Osteoblast (primary cell): ENCODE measurements around the gene GRIN1. TPM values are rescaled to one million over a fixed set of nuclear protein-coding genes. Genes with fewer than 3 reads are reported as not detected.

ENCODE experiments used
- DNase-seq: peaks from one replicate; pipeline ENCODE4 v3.0.0; 2011; ENCODE audit warnings: low spot score, mixed read lengths; ENCODE audit not compliant: insufficient read length; ENCODE audit errors: missing footprints
- H2AFZ ChIP-seq: 2 replicates; pipeline ENCODE4 v1.6.0; 2011; ENCODE audit warnings: mild to moderate bottlenecking, low read length
- H3K27ac ChIP-seq: 2 replicates; pipeline ENCODE4 v1.5.1; 2011; ENCODE audit warnings: mild to moderate bottlenecking, low read depth, low read length, moderate library complexity
- H3K27me3 ChIP-seq: 2 replicates; pipeline ENCODE4 v1.6.0; 2012; ENCODE audit warnings: mild to moderate bottlenecking, control low read depth, inconsistent platforms, low read length, moderate library complexity; ENCODE audit not compliant: insufficient read depth
- H3K36me3 ChIP-seq: 2 replicates; pipeline ENCODE4 v1.5.1; 2011; ENCODE audit warnings: mild to moderate bottlenecking, low read length, control low read depth, moderate library complexity; ENCODE audit not compliant: insufficient read depth
- H3K4me1 ChIP-seq: 2 replicates; pipeline ENCODE4 v1.5.1; 2011; ENCODE audit warnings: mild to moderate bottlenecking, low read length, control low read depth, moderate library complexity; ENCODE audit not compliant: insufficient read depth
- H3K4me2 ChIP-seq: 2 replicates; pipeline ENCODE4 v1.6.0; 2011; ENCODE audit warnings: mild to moderate bottlenecking, low read length; ENCODE audit not compliant: insufficient read depth
- H3K4me3 ChIP-seq: fragments of 200-600 bp; sonication (generic); 3 replicates; pipeline ENCODE4 v1.5.1; 2012; ENCODE audit warnings: mild to moderate bottlenecking, low read length, inconsistent platforms; ENCODE audit not compliant: insufficient read depth
- H3K79me2 ChIP-seq: 2 replicates; pipeline ENCODE4 v1.6.0; 2012; ENCODE audit warnings: mild to moderate bottlenecking, low read length, control low read depth, inconsistent platforms; ENCODE audit not compliant: insufficient read depth
- H3K9me3 ChIP-seq: 2 replicates; pipeline ENCODE4 v1.5.1; 2011; ENCODE audit warnings: low read depth, low read length, control low read depth
- H4K20me1 ChIP-seq: 2 replicates; pipeline ENCODE4 v1.6.0; 2012; ENCODE audit warnings: mild to moderate bottlenecking, low read length, control low read depth; ENCODE audit not compliant: insufficient read depth
- total RNA-seq: library from RNA; depleted of rRNA; stranded (reverse); fragments of >200 nt; gene quantifications from 2 replicates; pipeline ENCODE4 v1.2.3, GENCODE V29; 2012
- TF ChIP-seq, protein P1 (sequence below): IDR thresholded peaks from 2 replicates; pipeline ENCODE4 v1.5.1; 2011; ENCODE audit warnings: mild to moderate bottlenecking, low read depth, low read length, moderate library complexity; ENCODE audit errors: extremely low read depth

Gene GRIN1
- total RNA-seq, 1 donor: not detected

DNA sequence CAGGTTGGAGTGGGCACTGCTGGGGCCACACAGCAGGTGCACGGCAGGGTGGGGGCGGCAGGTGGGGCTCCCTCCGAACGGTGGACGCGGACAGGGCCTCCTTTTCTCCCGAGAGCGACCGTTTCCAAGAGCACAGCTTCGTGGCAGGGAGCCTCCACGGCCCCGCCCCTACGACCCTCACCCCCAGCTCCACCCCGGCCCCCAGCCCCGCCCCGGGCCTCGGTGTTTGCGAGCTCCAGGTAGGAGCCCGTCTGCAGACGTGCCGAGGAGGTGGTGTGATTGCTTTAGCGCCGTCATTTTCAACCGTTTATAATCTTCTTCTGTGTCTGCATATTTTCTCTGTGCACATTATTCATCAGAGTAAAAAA, 8.8 kb downstream of the GRIN1 start:
- no peak overlapping the region for H3K4me2 ChIP-seq
- TF ChIP-seq, protein P1, sequence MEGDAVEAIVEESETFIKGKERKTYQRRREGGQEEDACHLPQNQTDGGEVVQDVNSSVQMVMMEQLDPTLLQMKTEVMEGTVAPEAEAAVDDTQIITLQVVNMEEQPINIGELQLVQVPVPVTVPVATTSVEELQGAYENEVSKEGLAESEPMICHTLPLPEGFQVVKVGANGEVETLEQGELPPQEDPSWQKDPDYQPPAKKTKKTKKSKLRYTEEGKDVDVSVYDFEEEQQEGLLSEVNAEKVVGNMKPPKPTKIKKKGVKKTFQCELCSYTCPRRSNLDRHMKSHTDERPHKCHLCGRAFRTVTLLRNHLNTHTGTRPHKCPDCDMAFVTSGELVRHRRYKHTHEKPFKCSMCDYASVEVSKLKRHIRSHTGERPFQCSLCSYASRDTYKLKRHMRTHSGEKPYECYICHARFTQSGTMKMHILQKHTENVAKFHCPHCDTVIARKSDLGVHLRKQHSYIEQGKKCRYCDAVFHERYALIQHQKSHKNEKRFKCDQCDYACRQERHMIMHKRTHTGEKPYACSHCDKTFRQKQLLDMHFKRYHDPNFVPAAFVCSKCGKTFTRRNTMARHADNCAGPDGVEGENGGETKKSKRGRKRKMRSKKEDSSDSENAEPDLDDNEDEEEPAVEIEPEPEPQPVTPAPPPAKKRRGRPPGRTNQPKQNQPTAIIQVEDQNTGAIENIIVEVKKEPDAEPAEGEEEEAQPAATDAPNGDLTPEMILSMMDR: no peak

DNA sequence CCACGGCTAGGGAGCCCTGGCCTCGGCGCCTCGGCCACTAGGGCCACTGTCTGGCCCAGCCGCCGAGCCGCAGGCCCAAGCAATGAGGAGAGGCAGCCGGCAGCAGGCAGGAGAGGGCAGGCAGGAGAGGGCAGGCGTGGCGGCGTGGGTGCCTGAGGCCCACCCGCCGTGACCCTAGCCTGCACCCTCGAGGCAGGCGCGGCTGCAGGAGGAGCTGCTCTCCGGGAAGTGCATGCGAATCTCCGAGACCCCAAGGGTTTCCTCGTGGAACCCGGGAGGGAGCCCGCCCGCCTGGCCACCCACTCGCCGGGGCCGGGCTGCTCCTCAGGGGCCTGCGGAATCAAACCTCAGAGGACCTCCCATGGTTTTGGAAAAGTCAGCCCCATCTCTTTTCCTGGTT, 9.3 kb downstream of the GRIN1 start:
- H3K4me1 ChIP-seq: no peaks in the 10 kb centered on the region
- H3K79me2 ChIP-seq: no peaks in the 10 kb centered on the region
- no peaks in the 10 kb centered on the region for H4K20me1 ChIP-seq
- H2AFZ ChIP-seq: no peak overlapping the region
- TF ChIP-seq, protein P1: no peak
- no peak overlapping the region for H3K4me3 ChIP-seq
- H3K4me2 ChIP-seq: no peak overlapping the region
- no peaks in the 10 kb centered on the region for H3K27me3 ChIP-seq
- H3K36me3 ChIP-seq: no peaks in the 10 kb centered on the region
- no peak for DNase-seq
- H3K9me3 ChIP-seq: no peaks in the 10 kb centered on the region
- H3K27ac ChIP-seq: no peak overlapping the region

More for the DNA sequence above, 8.8 kb downstream of the GRIN1 start:
- H3K9me3 ChIP-seq: no peaks in the 10 kb centered on the region
- H4K20me1 ChIP-seq: no peaks in the 10 kb centered on the region
- no peak overlapping the region for H3K4me3 ChIP-seq
- no peak overlapping the region for H3K27ac ChIP-seq
- H2AFZ ChIP-seq: no peak overlapping the region
- H3K36me3 ChIP-seq: no peaks in the 10 kb centered on the region
- peak; percentile 62 for DNase-seq
- no peaks in the 10 kb centered on the region for H3K4me1 ChIP-seq
- no peaks in the 10 kb centered on the region for H3K27me3 ChIP-seq
- no peaks in the 10 kb centered on the region for H3K79me2 ChIP-seq

DNA sequence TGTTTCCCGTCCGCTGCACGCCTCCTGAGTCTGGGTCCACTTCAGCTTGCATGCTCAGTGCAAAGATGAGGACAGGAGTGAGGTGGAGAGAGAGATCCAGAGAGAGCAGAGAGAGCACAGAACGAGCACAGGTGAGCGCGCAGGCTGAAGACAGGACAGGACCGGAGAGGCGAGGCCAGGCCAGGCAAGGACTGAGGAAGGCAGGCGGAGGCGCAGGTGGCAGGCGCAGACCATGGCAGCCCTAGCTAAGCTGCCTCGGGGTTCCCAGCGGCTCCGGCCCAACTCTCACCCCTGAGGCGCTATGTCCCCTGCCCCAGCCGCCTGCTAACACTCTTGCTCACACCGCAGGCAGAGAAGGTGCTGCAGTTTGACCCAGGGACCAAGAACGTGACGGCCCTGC, 9.7 kb downstream of the GRIN1 start:
- TF ChIP-seq, protein P1: no peak
- no peaks in the 10 kb centered on the region for H3K27me3 ChIP-seq
- no peak for DNase-seq
- H3K4me1 ChIP-seq: no peaks in the 10 kb centered on the region
- no peaks in the 10 kb centered on the region for H3K9me3 ChIP-seq
- no peak overlapping the region for H3K4me3 ChIP-seq
- no peak overlapping the region for H3K27ac ChIP-seq
- H3K36me3 ChIP-seq: no peaks in the 10 kb centered on the region
- H3K4me2 ChIP-seq: no peak overlapping the region
- H4K20me1 ChIP-seq: no peaks in the 10 kb centered on the region
- no peak overlapping the region for H2AFZ ChIP-seq
- H3K79me2 ChIP-seq: no peaks in the 10 kb centered on the region

DNA sequence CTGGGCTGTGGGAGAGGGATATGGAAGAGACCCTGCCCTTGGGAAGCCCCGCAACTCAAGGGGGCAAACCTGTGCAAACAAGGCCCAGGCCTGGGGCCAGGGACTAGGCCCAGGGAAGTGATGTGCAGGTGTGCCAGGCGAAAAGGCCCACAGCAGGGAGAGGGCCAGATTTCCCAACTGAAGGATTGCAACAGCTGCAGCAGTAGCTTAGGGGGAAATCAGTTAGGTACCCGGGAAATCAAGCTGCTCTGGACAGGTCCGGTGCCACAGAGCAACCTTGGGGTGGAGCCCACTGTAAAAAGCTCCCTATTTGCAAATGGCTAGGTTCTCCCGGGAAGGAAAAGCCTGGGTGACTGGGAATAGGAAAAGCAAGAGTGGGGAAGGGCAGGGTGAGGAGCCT, 10.4 kb downstream of the GRIN1 start:
- TF ChIP-seq, protein P1: no peak
- no peak for DNase-seq
- Histone ChIP-seq H3K79me2 (no peaks in the 10 kb centered on the region), H3K4me2 (no peak overlapping the region), H4K20me1 (no peaks in the 10 kb centered on the region), H3K27me3 (no peaks in the 10 kb centered on the region), H3K36me3 (no peaks in the 10 kb centered on the region), H3K4me3 (no peak overlapping the region), H3K9me3 (no peaks in the 10 kb centered on the region), H2AFZ (no peak overlapping the region), H3K4me1 (no peaks in the 10 kb centered on the region), H3K27ac (no peak overlapping the region)
